ENCODE measurements around the gene FGD2. TPM values are rescaled to one million over a fixed set of nuclear protein-coding genes. Genes with fewer than 3 reads are reported as not detected.

FGD2 gene
- total and polyA plus RNA-seq, 2 of the 8 experiments (the other 6 are each of a cell fraction or from before 2014, with no cell fraction given) = 0.12 to 0.32 TPM

DNA sequence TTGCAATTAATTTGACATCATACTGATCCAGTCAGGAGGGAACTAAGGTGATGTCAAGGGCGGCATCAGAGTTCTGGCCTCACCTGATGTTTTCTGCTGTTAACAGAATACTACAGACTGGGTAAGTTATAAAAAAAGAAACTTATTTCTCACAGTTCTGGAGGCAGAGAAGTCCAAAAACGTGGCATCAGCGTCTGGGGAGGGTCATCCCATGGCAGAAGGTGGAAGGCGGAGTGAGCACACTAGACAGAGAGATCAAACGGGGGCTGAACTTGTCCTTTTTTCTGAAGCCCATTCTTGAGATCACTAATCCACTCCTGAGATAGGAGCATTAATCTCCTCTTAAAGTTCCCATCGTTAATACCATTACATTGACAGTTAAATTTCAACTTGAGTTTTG, 16.2 kb upstream of the FGD2 start:
- Histone ChIP-seq H2AFZ (ENCODE audit: low read length) (no peak overlapping the region), H3K79me2 (ENCODE audit: control insufficient read depth in 1 of 2, insufficient read depth in 2 of 2, low read length in 2 of 2) (peaks cover 16% of the 10 kb centered on the region in 2 experiments), H3K9ac (replicated peaks in 1 of 4; ENCODE audit: extremely low read depth in 1 of 4, low read depth in 3 of 4, low read length in 3 of 4) (no peak overlapping the region), H2BK12ac (ENCODE audit: low read depth, low read length) (no peak overlapping the region), H2BK120ac (replicated peaks; ENCODE audit: low read depth, low read length) (no peak overlapping the region), H4K8ac (ENCODE audit: extremely low read depth, insufficient read depth, low read length) (no peak overlapping the region), H3K27me3 (replicated peaks in 1 of 4; ENCODE audit: control insufficient read depth in 3 of 4, extremely low read depth in 1 of 4, insufficient read depth in 3 of 4, low read length in 3 of 4) (no peaks in the 10 kb centered on the region; a peak in 1 of 7 replicates), H3K23me2 (ENCODE audit: low read depth, low read length) (peaks cover 13% of the 10 kb centered on the region; the same call in 1 of the 2 replicates), H3K4ac (replicated peaks; ENCODE audit: insufficient read length, low read depth, low read length) (no peak overlapping the region), H3K14ac (ENCODE audit: insufficient read length) (no peak overlapping the region), H3K18ac (ENCODE audit: extremely low read depth, low read length) (no peak overlapping the region), H3K27ac (ENCODE audit: low read depth, low read length) (no peak overlapping the region), H2BK5ac (ENCODE audit: low read depth, low read length) (no peak overlapping the region), H4K20me1 (replicated peaks in 1 of 2; ENCODE audit: control insufficient read depth in 1 of 2, insufficient read depth in 2 of 2, low read length in 2 of 2) (peaks cover 4 to 5% of the 10 kb centered on the region in 2 experiments), H3K4me2 (ENCODE audit: insufficient read depth in 1 of 2, low read depth in 2 of 2, low read length in 2 of 2) (no peak overlapping the region), H3K4me1 (replicated peaks in 1 of 4; ENCODE audit: control insufficient read depth in 3 of 4, insufficient read depth in 4 of 4, low read length in 3 of 4) (peaks cover 0 to 6% (median 3%) of the 10 kb centered on the region in 4 experiments; a peak in 4 of 7 replicates), H2AK5ac (ENCODE audit: low read depth, low read length) (no peak overlapping the region), H3K9me3 (ENCODE audit: insufficient read depth in 2 of 2, low read depth in 1 of 2, low read length in 1 of 2) (no peaks in the 10 kb centered on the region), H4K5ac (ENCODE audit: insufficient read length, low read depth, low read length) (no peak overlapping the region), H3K36me3 (ENCODE audit: control insufficient read depth in 2 of 4, insufficient read depth in 4 of 4, low read length in 3 of 4) (no peaks in the 10 kb centered on the region), H4K91ac (replicated peaks; ENCODE audit: insufficient read length, low read length) (no peak overlapping the region), H2BK20ac (ENCODE audit: low read length) (no peak overlapping the region), H3K23ac (ENCODE audit: insufficient read length) (no peak overlapping the region), H3K79me1 (ENCODE audit: low read depth, low read length) (peaks cover 4% of the 10 kb centered on the region), H3K4me3 (ENCODE audit: extremely low read depth in 1 of 4, insufficient read depth in 2 of 4, low read depth in 3 of 4, low read length in 4 of 4) (no peak overlapping the region), H2BK15ac (ENCODE audit: low read length) (no peak overlapping the region), H3K56ac (replicated peaks; ENCODE audit: insufficient read length, low read depth, low read length) (no peak overlapping the region)
- TF ChIP-seq ASH2L (IDR thresholded peaks at IDR 0.05; ENCODE audit: low read length) = no peak
- no peak for TF ChIP-seq CEBPB (IDR thresholded peaks at IDR 0.05; ENCODE audit: low read depth, low read length)
- no peak for TF ChIP-seq RAD21 (IDR thresholded peaks at IDR 0.05 in 1 of 2, conservative IDR thresholded peaks at IDR 0.05 in 1 of 2; ENCODE audit: low read depth in 2 of 2, low read length in 2 of 2)
- TF ChIP-seq, protein P1, sequence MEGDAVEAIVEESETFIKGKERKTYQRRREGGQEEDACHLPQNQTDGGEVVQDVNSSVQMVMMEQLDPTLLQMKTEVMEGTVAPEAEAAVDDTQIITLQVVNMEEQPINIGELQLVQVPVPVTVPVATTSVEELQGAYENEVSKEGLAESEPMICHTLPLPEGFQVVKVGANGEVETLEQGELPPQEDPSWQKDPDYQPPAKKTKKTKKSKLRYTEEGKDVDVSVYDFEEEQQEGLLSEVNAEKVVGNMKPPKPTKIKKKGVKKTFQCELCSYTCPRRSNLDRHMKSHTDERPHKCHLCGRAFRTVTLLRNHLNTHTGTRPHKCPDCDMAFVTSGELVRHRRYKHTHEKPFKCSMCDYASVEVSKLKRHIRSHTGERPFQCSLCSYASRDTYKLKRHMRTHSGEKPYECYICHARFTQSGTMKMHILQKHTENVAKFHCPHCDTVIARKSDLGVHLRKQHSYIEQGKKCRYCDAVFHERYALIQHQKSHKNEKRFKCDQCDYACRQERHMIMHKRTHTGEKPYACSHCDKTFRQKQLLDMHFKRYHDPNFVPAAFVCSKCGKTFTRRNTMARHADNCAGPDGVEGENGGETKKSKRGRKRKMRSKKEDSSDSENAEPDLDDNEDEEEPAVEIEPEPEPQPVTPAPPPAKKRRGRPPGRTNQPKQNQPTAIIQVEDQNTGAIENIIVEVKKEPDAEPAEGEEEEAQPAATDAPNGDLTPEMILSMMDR (IDR thresholded peaks at IDR 0.05; ENCODE audit: control extremely low read depth in 1 of 3, insufficient read depth in 1 of 3, low read depth in 1 of 3, low read length in 3 of 3) = no peak
- TF ChIP-seq CHD1 (IDR thresholded peaks at IDR 0.05; ENCODE audit: low read depth, low read length) = no peak
- no peak for TF ChIP-seq CREB1 (IDR thresholded peaks at IDR 0.05)
- TF ChIP-seq RXRA (IDR thresholded peaks at IDR 0.05; ENCODE audit: insufficient read depth, low read depth, low read length) = no peak
- TF ChIP-seq BRCA1 (IDR thresholded peaks at IDR 0.05; ENCODE audit: low read depth, low read length) = no peak
- no peak for TF ChIP-seq CHD2 (IDR thresholded peaks at IDR 0.05; ENCODE audit: low read length)
- TF ChIP-seq TCF12 (IDR thresholded peaks at IDR 0.05; ENCODE audit: low read depth, low read length) = no peak
- no peak for TF ChIP-seq EGR1 (IDR thresholded peaks at IDR 0.05; ENCODE audit: borderline replicate concordance, low read depth, low read length)
- no peak for TF ChIP-seq ZNF274 (IDR thresholded peaks at IDR 0.05; ENCODE audit: borderline replicate concordance, extremely low read depth, low read length)
- POLR2A ChIA-PET (ENCODE audit: partially characterized antibody) = interaction anchor here (1.3 kb wide), 1 partner anchor 12 kb away, joined by 3 read pairs; no protein-coding TSS in a partner anchor
- CTCF ChIA-PET (ENCODE audit: partially characterized antibody) = interaction anchor here (1.2 to 3.5 kb wide), 3 partner anchors 9 to 29 kb away, joined by 4 to 21 read pairs (median 14); no protein-coding TSS in a partner anchor
- no peak for DNase-seq (ENCODE audit: low read depth in 1 of 2, low spot score in 2 of 2)
- WGBS, 2 experiments (ENCODE audit: extremely low coverage in 1 of 2, insufficient coverage in 1 of 2, insufficient read length in 1 of 2, insufficient replicate concordance in 2 of 2, low coverage in 1 of 2, low lambda C conversion rate in 2 of 2, missing lambda C conversion rate in 1 of 2) = 82% methylated on average over 6 of the region's 6 CpGs; no CpG with 5 or more reads in 1 of the 2 experiments
- FAIRE-seq = no peak

All from H1 (cell line).